H1 (cell line): ENCODE measurements around the gene IL17RE. TPM values are rescaled to one million over a fixed set of nuclear protein-coding genes. Genes with fewer than 3 reads are reported as not detected.
"Not testable (repeated sequence)": the region's sequence is repeated elsewhere in the genome, so short reads cannot be mapped to it uniquely, and the experiment has no call there.

Experiments
- CTCF ChIA-PET: fragments of 300-600 bp; sonication (Branson Sonifier 250); formaldehyde crosslinking; loops from one replicate; lab custom pipeline; 2021; ENCODE audit not compliant: partially characterized antibody; lab: Charles Lee
- POLR2A ChIA-PET: fragments of 300-600 bp; sonication (Branson Sonifier 250); formaldehyde crosslinking; loops from one replicate; lab custom pipeline; 2021; ENCODE audit warnings: inconsistent platforms; ENCODE audit not compliant: partially characterized antibody; lab: Charles Lee
- DNase-seq, 2 experiments: peaks; one replicate each; pipeline versions ENCODE4 v3.0.0 to v3.0.0-alpha.2; 2010 to 2022; ENCODE audit warnings: low spot score in 2 of 2, low read depth in 1 of 2, mixed read lengths in 1 of 2
- FAIRE-seq: peaks from 2 replicates; lab custom pipeline; 2011; peaks lifted over from hg19 to GRCh38; lab: Jason Lieb, UNC
- H2AFZ ChIP-seq: 2 replicates; pipeline ENCODE4 v1.8.1; 2012; ENCODE audit warnings: low read length, inconsistent platforms
- H2AK5ac ChIP-seq: 2 replicates; pipeline ENCODE4 v1.6.1; 2013; ENCODE audit warnings: low read depth, low read length
- H2BK120ac ChIP-seq: replicated peaks from 2 replicates; pipeline ENCODE3; 2013; ENCODE audit warnings: low read depth, low read length, inconsistent platforms
- H2BK12ac ChIP-seq: 2 replicates; pipeline ENCODE4 v1.6.1; 2013; ENCODE audit warnings: low read depth, low read length
- H2BK15ac ChIP-seq: 2 replicates; pipeline ENCODE4 v1.6.1; 2013; ENCODE audit warnings: low read length
- H2BK20ac ChIP-seq: 2 replicates; pipeline ENCODE4 v1.6.1; 2013; ENCODE audit warnings: low read length
- H2BK5ac ChIP-seq: 2 replicates; pipeline ENCODE4 v1.6.1; 2013; ENCODE audit warnings: low read depth, low read length
- H3K14ac ChIP-seq: 2 replicates; pipeline ENCODE4 v1.6.1; 2013; ENCODE audit warnings: inconsistent platforms; ENCODE audit not compliant: insufficient read length
- H3K18ac ChIP-seq: 2 replicates; pipeline ENCODE4 v1.6.1; 2013; ENCODE audit warnings: low read length; ENCODE audit errors: extremely low read depth
- H3K23ac ChIP-seq: 2 replicates; pipeline ENCODE4 v1.6.1; 2013; ENCODE audit warnings: inconsistent platforms; ENCODE audit not compliant: insufficient read length
- H3K23me2 ChIP-seq: 2 replicates; pipeline ENCODE4 v1.6.1; 2013; ENCODE audit warnings: low read depth, low read length
- H3K27ac ChIP-seq: 2 replicates; pipeline ENCODE4 v1.6.1; 2011; ENCODE audit warnings: low read depth, low read length, inconsistent platforms
- H3K27me3 ChIP-seq, 4 experiments: replicated peaks in 1 of 4; 1 replicate in 1 of 4; 2 replicates in 3 of 4; pipeline versions ENCODE4 v1.6.1 to v1.8.1; 2011 to 2013; ENCODE audit warnings: low read length in 3 of 4, mild to moderate bottlenecking in 3 of 4, inconsistent platforms in 2 of 4, mixed read lengths in 2 of 4, moderate library complexity in 1 of 4; ENCODE audit not compliant: control insufficient read depth in 3 of 4, insufficient read depth in 3 of 4; ENCODE audit errors: extremely low read depth in 1 of 4
- H3K36me3 ChIP-seq, 4 experiments: 2 replicates each; pipeline versions ENCODE4 v1.6.1 to v1.8.1; 2011 to 2013; ENCODE audit warnings: mild to moderate bottlenecking in 4 of 4, low read length in 3 of 4, moderate library complexity in 2 of 4, control low read depth in 1 of 4, inconsistent platforms in 1 of 4; ENCODE audit not compliant: insufficient read depth in 4 of 4, control insufficient read depth in 2 of 4
- H3K4ac ChIP-seq: replicated peaks from 2 replicates; pipeline ENCODE3; 2013; ENCODE audit warnings: low read length, low read depth, mixed read lengths, inconsistent platforms; ENCODE audit not compliant: insufficient read length
- H3K4me1 ChIP-seq, 4 experiments: replicated peaks in 1 of 4; 1 replicate in 1 of 4; 2 replicates in 3 of 4; pipeline versions ENCODE4 v1.6.1 to v1.8.1; 2011 to 2013; ENCODE audit warnings: low read length in 3 of 4, inconsistent platforms in 2 of 4, mixed read lengths in 1 of 4; ENCODE audit not compliant: insufficient read depth in 4 of 4, control insufficient read depth in 3 of 4
- H3K4me2 ChIP-seq, 2 experiments: 2 replicates each; pipeline versions ENCODE4 v1.6.1 to v1.8.1; 2011 to 2013; ENCODE audit warnings: low read depth in 2 of 2, low read length in 2 of 2, control low read depth in 1 of 2, inconsistent platforms in 1 of 2, mild to moderate bottlenecking in 1 of 2; ENCODE audit not compliant: insufficient read depth in 1 of 2
- H3K4me3 ChIP-seq, 4 experiments: fragments of 200-600, 300-600 bp in 1 of 4; sonication (generic), shearing (Covaris generic), sonication (Bioruptor Twin) in 1 of 4; 2 replicates each; pipeline versions ENCODE4 v1.5.1 to v1.8.1; 2011 to 2016; ENCODE audit warnings: low read length in 4 of 4, low read depth in 3 of 4, control low read depth in 2 of 4, inconsistent platforms in 2 of 4, mild to moderate bottlenecking in 2 of 4, mixed read lengths in 1 of 4, moderate library complexity in 1 of 4; ENCODE audit not compliant: insufficient read depth in 2 of 4; ENCODE audit errors: extremely low read depth in 1 of 4
- H3K56ac ChIP-seq: replicated peaks from 2 replicates; pipeline ENCODE3; 2013; ENCODE audit warnings: low read depth, mild to moderate bottlenecking, mixed read lengths, low read length, inconsistent platforms; ENCODE audit not compliant: insufficient read length
- H3K79me1 ChIP-seq: 2 replicates; pipeline ENCODE4 v1.6.1; 2013; ENCODE audit warnings: low read depth, low read length, control low read depth
- H3K79me2 ChIP-seq, 2 experiments: 2 replicates each; pipeline versions ENCODE4 v1.6.1 to v1.8.1; 2012 to 2013; ENCODE audit warnings: low read length in 2 of 2, mild to moderate bottlenecking in 2 of 2, inconsistent platforms in 1 of 2; ENCODE audit not compliant: insufficient read depth in 2 of 2, control insufficient read depth in 1 of 2
- H3K9ac ChIP-seq, 4 experiments: replicated peaks in 1 of 4; 1 replicate in 1 of 4; 2 replicates in 3 of 4; pipeline versions ENCODE4 v1.6.1 to v1.8.1; 2011 to 2013; ENCODE audit warnings: low read depth in 3 of 4, low read length in 3 of 4, control low read depth in 2 of 4, mild to moderate bottlenecking in 2 of 4, moderate library complexity in 2 of 4, inconsistent platforms in 1 of 4; ENCODE audit errors: extremely low read depth in 1 of 4
- H3K9me3 ChIP-seq, 2 experiments: 2 replicates each; pipeline versions ENCODE4 v1.6.1 to v1.8.1; 2012 to 2013; ENCODE audit warnings: mild to moderate bottlenecking in 2 of 2, moderate library complexity in 2 of 2, control low read depth in 1 of 2, inconsistent platforms in 1 of 2, low read depth in 1 of 2, low read length in 1 of 2, mixed read lengths in 1 of 2; ENCODE audit not compliant: insufficient read depth in 2 of 2
- H4K20me1 ChIP-seq, 2 experiments: replicated peaks in 1 of 2; 2 replicates each; pipeline versions ENCODE3 to v1.8.1; 2011 to 2013; ENCODE audit warnings: inconsistent platforms in 2 of 2, low read length in 2 of 2, mild to moderate bottlenecking in 1 of 2; ENCODE audit not compliant: insufficient read depth in 2 of 2, control insufficient read depth in 1 of 2
- H4K5ac ChIP-seq: 2 replicates; pipeline ENCODE4 v1.6.1; 2013; ENCODE audit warnings: low read length, low read depth, mixed read lengths, inconsistent platforms; ENCODE audit not compliant: insufficient read length
- H4K8ac ChIP-seq: 2 replicates; pipeline ENCODE4 v1.8.0; 2013; ENCODE audit warnings: mild to moderate bottlenecking, moderate library complexity, low read length, inconsistent platforms; ENCODE audit not compliant: insufficient read depth; ENCODE audit errors: extremely low read depth
- H4K91ac ChIP-seq: replicated peaks from 2 replicates; pipeline ENCODE3; 2013; ENCODE audit warnings: low read length, mixed read lengths, inconsistent platforms; ENCODE audit not compliant: insufficient read length
- WGBS, 2 experiments: shearing (Covaris generic) in 1 of 2; methylation state at CpG; one replicate each; pipeline versions ENCODE4 v1.1.6 to v1.1.7; 2013 to 2015; ENCODE audit warnings: low lambda C conversion rate in 2 of 2, mixed read lengths in 2 of 2, inconsistent platforms in 1 of 2, low coverage in 1 of 2, missing lambda C conversion rate in 1 of 2; ENCODE audit not compliant: insufficient replicate concordance in 2 of 2, insufficient coverage in 1 of 2, insufficient read length in 1 of 2; ENCODE audit errors: extremely low coverage in 1 of 2, missing lambda C conversion rate in 1 of 2; 5-methylcytosine and 5-hydroxymethylcytosine counted together
- polyA plus RNA-seq, 7 experiments: library from polyadenylated mRNA; depleted of rRNA in 3 of 7; stranded (reverse) in 5 of 7; unstranded in 2 of 7; fragments of >200 nt in 5 of 7; fragments of 200-250 nt in 2 of 7; gene quantifications; 1 replicate in 5 of 7; 2 replicates in 1 of 7; 4 replicates in 1 of 7; pipeline versions ENCODE4 v1.2.1 to v1.2.3, GENCODE V29; 2011 to 2013; ENCODE audit warnings: missing spikeins in 2 of 7, mixed read lengths in 2 of 7
- total RNA-seq: library from RNA; stranded (reverse); fragmentation: NEBNext Ultra II Directional; extraction: Animal tissue kit (Norgen Biotek cat#: 25700); gene quantifications from 2 replicates; pipeline ENCODE4 v1.2.1, GENCODE V29; 2021

The IL17RE gene
- total and polyA plus RNA-seq, 2 of the 8 experiments (the other 6 are each of a cell fraction or from before 2014, with no cell fraction given) = 3.4 to 4.9 TPM

DNA sequence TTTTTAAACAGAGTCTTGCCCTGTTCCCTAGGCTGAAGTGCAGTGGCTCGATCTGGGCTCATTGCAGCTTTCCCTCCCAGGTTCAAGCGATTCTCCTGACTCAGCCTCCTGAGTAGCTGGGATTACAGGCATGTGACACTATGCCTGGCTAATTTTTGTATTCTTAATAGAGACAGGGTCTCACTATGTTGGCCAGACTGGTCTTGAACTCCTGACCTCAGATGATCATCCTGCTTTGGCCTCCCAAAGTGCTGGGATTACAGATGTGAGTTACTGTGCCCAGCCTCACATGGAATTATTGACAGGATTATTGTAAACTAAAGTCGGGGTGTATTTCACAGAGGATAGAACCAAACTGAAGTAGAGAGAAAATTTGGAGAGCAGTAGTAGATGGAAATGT, 6.9 kb upstream of the IL17RE start:
- not testable (repeated sequence) for H4K5ac ChIP-seq, H3K9ac ChIP-seq, H3K27ac ChIP-seq, DNase-seq, H4K8ac ChIP-seq, H2BK20ac ChIP-seq, H2BK120ac ChIP-seq, FAIRE-seq, H2AFZ ChIP-seq, H3K4me3 ChIP-seq, H3K79me1 ChIP-seq, H3K18ac ChIP-seq, H3K23ac ChIP-seq, H2AK5ac ChIP-seq, H4K91ac ChIP-seq, H3K9me3 ChIP-seq, H3K4me2 ChIP-seq, H3K4ac ChIP-seq, H3K56ac ChIP-seq, H3K4me1 ChIP-seq, H2BK12ac ChIP-seq, H3K27me3 ChIP-seq, H2BK15ac ChIP-seq, H3K14ac ChIP-seq, H2BK5ac ChIP-seq, H3K23me2 ChIP-seq, H4K20me1 ChIP-seq
- POLR2A ChIA-PET = interaction anchor here (1.0 to 1.3 kb wide), 3 partner anchors 11 to 56 kb away, joined by 3 to 5 read pairs (median 3); no protein-coding TSS in a partner anchor
- WGBS, 2 experiments = 100% methylated on average over 3 of the region's 3 CpGs; no CpG with 5 or more reads in 1 of the 2 experiments
- Histone ChIP-seq H3K36me3 (peaks cover 8 to 16% (median 13%) of the 10 kb centered on the region in 4 experiments; a peak in 7 of 8 replicates), H3K79me2 (peaks cover 0 to 16% of the 10 kb centered on the region in 2 experiments; a peak in 2 of 4 replicates)
- CTCF ChIA-PET = interaction anchor here (0.8 kb wide), 1 partner anchor 10 kb away, joined by 3 read pairs; no protein-coding TSS in a partner anchor
